WTC11 (cell line): Measurements from ENCODE around the gene PNP. TPM values are rescaled to one million over a fixed set of nuclear protein-coding genes. Genes with fewer than 3 reads are reported as not detected.

Experiments
- ARID4B ChIP-seq: sonication (generic); formaldehyde crosslinking; IDR thresholded peaks from 2 replicates; pipeline ENCODE4 v1.8.0; 2023; ENCODE audit warnings: missing genetic modification reagents, mild to moderate bottlenecking, borderline replicate concordance
- ATF1 ChIP-seq: sonication (generic); formaldehyde crosslinking; IDR thresholded peaks from 2 replicates; pipeline ENCODE4 v1.8.1; 2023; ENCODE audit warnings: mild to moderate bottlenecking, moderate library complexity, missing genetic modification reagents
- CBFB ChIP-seq: sonication (generic); formaldehyde crosslinking; IDR thresholded peaks from 2 replicates; pipeline ENCODE4 v1.8.1; 2022; ENCODE audit warnings: mild to moderate bottlenecking, low read depth, missing genetic modification reagents
- CREB1 ChIP-seq: sonication (generic); formaldehyde crosslinking; IDR thresholded peaks from 2 replicates; pipeline ENCODE4 v1.8.0; 2023; ENCODE audit warnings: mild to moderate bottlenecking, missing genetic modification reagents
- CREM ChIP-seq: sonication (generic); formaldehyde crosslinking; IDR thresholded peaks from 2 replicates; pipeline ENCODE4 v1.8.1; 2022; ENCODE audit warnings: mild to moderate bottlenecking, missing genetic modification reagents, moderate library complexity
- CTCF ChIP-seq: fragments of 200-600 bp; IDR thresholded peaks from 2 replicates; pipeline ENCODE4 v1.8.0; 2022; ENCODE audit warnings: antibody characterized with exemption
- ELF4 ChIP-seq: sonication (generic); formaldehyde crosslinking; IDR thresholded peaks from 2 replicates; pipeline ENCODE4 v1.8.1; 2022; ENCODE audit warnings: low read depth, mild to moderate bottlenecking, moderate library complexity, missing genetic modification reagents
- FOXK1 ChIP-seq: sonication (generic); formaldehyde crosslinking; IDR thresholded peaks from 2 replicates; pipeline ENCODE4 v1.8.0; 2022; ENCODE audit warnings: mild to moderate bottlenecking, moderate library complexity, missing genetic modification reagents
- GABPB1 ChIP-seq: sonication (generic); formaldehyde crosslinking; IDR thresholded peaks from 2 replicates; pipeline ENCODE4 v1.8.1; 2023; ENCODE audit warnings: mild to moderate bottlenecking, missing genetic modification reagents
- GRHL2 ChIP-seq: fragments of 250-450 bp; sonication (Bioruptor Pico); IDR thresholded peaks from 2 replicates; pipeline ENCODE4 v1.8.0; 2022; ENCODE audit warnings: mild to moderate bottlenecking, moderate library complexity; ENCODE audit not compliant: insufficient replicate concordance, severe bottlenecking
- HMGA2 ChIP-seq: fragments of 250-450 bp; sonication (Bioruptor Pico); IDR thresholded peaks from 2 replicates; pipeline ENCODE4 v1.4.0; 2021; ENCODE audit warnings: mild to moderate bottlenecking, moderate library complexity
- MXD4 ChIP-seq: fragments of 250-450 bp; sonication (Bioruptor Pico); IDR thresholded peaks from 2 replicates; pipeline ENCODE4 v1.8.0; 2021; ENCODE audit warnings: mild to moderate bottlenecking, moderate library complexity, borderline replicate concordance
- NFATC4 ChIP-seq: fragments of 250-450 bp; sonication (Bioruptor Pico); IDR thresholded peaks from 2 replicates; pipeline ENCODE4 v1.9.0; 2021; ENCODE audit warnings: mild to moderate bottlenecking
- NFE2L1 ChIP-seq: sonication (generic); formaldehyde crosslinking; IDR thresholded peaks from 2 replicates; pipeline ENCODE4 v1.8.1; 2023; ENCODE audit warnings: missing genetic modification reagents
- NR2C2 ChIP-seq: sonication (generic); formaldehyde crosslinking; IDR thresholded peaks from 2 replicates; pipeline ENCODE4 v1.8.0; 2022; ENCODE audit warnings: mild to moderate bottlenecking, missing genetic modification reagents
- SP1 ChIP-seq: sonication (generic); formaldehyde crosslinking; conservative IDR thresholded peaks from 2 replicates; pipeline ENCODE4 v1.8.1; 2022; ENCODE audit warnings: missing genetic modification reagents
- TEAD1 ChIP-seq: sonication (generic); formaldehyde crosslinking; IDR thresholded peaks from 2 replicates; pipeline ENCODE4 v1.8.0; 2022; ENCODE audit warnings: mild to moderate bottlenecking, missing genetic modification reagents
- TP53 ChIP-seq: sonication (generic); formaldehyde crosslinking; IDR thresholded peaks from 2 replicates; pipeline ENCODE4 v1.8.1; 2023; ENCODE audit warnings: mild to moderate bottlenecking, missing genetic modification reagents
- ZMAT4 ChIP-seq: fragments of 250-450 bp; sonication (Bioruptor Pico); IDR thresholded peaks from 2 replicates; pipeline ENCODE4 v1.9.0; 2021; ENCODE audit warnings: mild to moderate bottlenecking
- ZNF121 ChIP-seq: sonication (generic); formaldehyde crosslinking; IDR thresholded peaks from 2 replicates; pipeline ENCODE4 v1.8.0; 2023; ENCODE audit warnings: missing genetic modification reagents
- ZNF138 ChIP-seq: sonication (generic); formaldehyde crosslinking; conservative IDR thresholded peaks from 2 replicates; pipeline ENCODE4 v1.8.1; 2022; ENCODE audit warnings: mild to moderate bottlenecking, moderate library complexity, missing genetic modification reagents
- ZNF416 ChIP-seq: fragments of 250-450 bp; sonication (Bioruptor Pico); IDR thresholded peaks from 2 replicates; pipeline ENCODE4 v1.9.0; 2021; ENCODE audit warnings: mild to moderate bottlenecking, inconsistent platforms
- ZNF425 ChIP-seq: fragments of 250-450 bp; sonication (Bioruptor Pico); conservative IDR thresholded peaks from 2 replicates; pipeline ENCODE4 v1.9.0; 2021; ENCODE audit warnings: mild to moderate bottlenecking
- ZNF671 ChIP-seq: fragments of 250-450 bp; sonication (Bioruptor Pico); IDR thresholded peaks from 2 replicates; pipeline ENCODE4 v1.8.0; 2021; ENCODE audit warnings: mild to moderate bottlenecking
- total RNA-seq: library from RNA; stranded (reverse); gene quantifications from 3 replicates; pipeline ENCODE4 v1.2.3, GENCODE V29; 2021
- TF ChIP-seq, protein P1 (sequence below): sonication (generic); formaldehyde crosslinking; IDR thresholded peaks from 2 replicates; pipeline ENCODE4 v1.8.1; 2023; ENCODE audit warnings: mild to moderate bottlenecking, missing genetic modification reagents, borderline replicate concordance
- TF ChIP-seq, protein P2 (sequence below): fragments of 250-450 bp; sonication (Bioruptor Pico); IDR thresholded peaks from 2 replicates; pipeline ENCODE4 v1.9.0; 2021; ENCODE audit warnings: moderate library complexity, mild to moderate bottlenecking, inconsistent platforms, borderline replicate concordance

Gene PNP
- total RNA-seq, 1 experiment from 2014 or later = 95.8 TPM

DNA sequence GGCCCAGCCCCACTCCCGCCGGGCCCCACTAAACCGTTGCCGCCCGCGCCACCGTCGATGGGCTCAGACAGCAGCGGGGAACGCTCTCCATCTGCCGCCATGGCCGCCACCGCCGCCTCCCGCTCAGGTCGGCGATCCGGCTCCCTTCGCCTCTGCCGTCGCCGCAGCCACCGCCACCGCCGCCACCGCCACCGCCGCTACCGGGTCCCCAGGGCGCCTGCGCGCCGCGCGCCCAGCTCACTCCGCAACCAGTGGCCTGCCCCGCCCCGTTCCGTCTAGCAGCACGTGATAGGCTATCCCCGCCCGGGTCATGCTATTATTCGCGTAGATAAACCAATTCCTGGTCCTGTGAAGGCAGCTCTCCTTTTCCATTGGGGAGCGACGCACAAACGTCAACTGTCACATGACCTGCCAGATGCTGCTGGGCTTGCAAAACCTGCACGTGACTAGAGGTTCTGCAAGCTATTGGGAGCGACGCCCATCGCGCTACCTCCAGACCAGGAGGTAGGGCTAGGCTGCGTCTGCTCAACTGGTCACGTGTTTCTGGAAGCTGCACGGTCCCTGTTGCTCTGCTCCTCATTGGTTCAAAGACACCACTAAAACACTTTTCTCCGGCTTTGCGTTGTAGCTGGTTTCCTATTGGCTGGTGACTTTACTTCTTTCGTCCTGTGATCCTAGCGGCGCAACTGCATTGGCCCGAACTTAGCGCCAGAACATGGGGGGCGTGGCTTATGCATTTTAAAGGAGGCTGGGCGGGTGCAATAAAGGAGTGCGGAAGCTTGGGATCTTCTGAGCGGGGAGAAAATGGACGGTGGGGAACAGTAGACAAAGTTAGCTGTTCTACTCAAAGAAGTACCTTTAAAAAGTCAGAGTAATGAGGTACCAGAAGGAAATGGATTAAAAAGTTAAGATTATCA, 7.7 kb upstream of the PNP start, which contains the start of gene PIP4P1 (continued):
- TF ChIP-seq CREM (CRISPR knock-in tag) (peak; percentile 63; the same call in 1 of the 2 replicates), ZMAT4 (CRISPR knock-in tag) (no peak), GRHL2 (CRISPR knock-in tag) (no peak), FOXK1 (CRISPR knock-in tag) (peak; percentile 92), ZNF121 (no peak; the same call in 1 of the 2 replicates), ZNF416 (CRISPR knock-in tag) (no peak), TP53 (CRISPR knock-in tag) (peak; percentile 67; the same call in 1 of the 2 replicates), ZNF671 (CRISPR knock-in tag) (no peak), HMGA2 (peak; percentile 29; the same call in 1 of the 2 replicates), GABPB1 (CRISPR knock-in tag) (peak; percentile 80), SP1 (CRISPR knock-in tag) (peak; percentile 89), ZNF425 (no peak), ATF1 (no peak), CREB1 (CRISPR knock-in tag) (no peak), ZNF138 (CRISPR knock-in tag) (no peak), TEAD1 (CRISPR knock-in tag) (peak; percentile 88), CBFB (CRISPR knock-in tag) (no peak), NFE2L1 (CRISPR knock-in tag) (peak; percentile 67; the same call in 1 of the 2 replicates), ELF4 (CRISPR knock-in tag) (no peak), MXD4 (no peak), NR2C2 (CRISPR knock-in tag) (no peak), CTCF (no peak), ARID4B (CRISPR knock-in tag) (peak; percentile 39; the same call in 1 of the 2 replicates), NFATC4 (CRISPR knock-in tag) (no peak)
- TF ChIP-seq, protein P1, sequence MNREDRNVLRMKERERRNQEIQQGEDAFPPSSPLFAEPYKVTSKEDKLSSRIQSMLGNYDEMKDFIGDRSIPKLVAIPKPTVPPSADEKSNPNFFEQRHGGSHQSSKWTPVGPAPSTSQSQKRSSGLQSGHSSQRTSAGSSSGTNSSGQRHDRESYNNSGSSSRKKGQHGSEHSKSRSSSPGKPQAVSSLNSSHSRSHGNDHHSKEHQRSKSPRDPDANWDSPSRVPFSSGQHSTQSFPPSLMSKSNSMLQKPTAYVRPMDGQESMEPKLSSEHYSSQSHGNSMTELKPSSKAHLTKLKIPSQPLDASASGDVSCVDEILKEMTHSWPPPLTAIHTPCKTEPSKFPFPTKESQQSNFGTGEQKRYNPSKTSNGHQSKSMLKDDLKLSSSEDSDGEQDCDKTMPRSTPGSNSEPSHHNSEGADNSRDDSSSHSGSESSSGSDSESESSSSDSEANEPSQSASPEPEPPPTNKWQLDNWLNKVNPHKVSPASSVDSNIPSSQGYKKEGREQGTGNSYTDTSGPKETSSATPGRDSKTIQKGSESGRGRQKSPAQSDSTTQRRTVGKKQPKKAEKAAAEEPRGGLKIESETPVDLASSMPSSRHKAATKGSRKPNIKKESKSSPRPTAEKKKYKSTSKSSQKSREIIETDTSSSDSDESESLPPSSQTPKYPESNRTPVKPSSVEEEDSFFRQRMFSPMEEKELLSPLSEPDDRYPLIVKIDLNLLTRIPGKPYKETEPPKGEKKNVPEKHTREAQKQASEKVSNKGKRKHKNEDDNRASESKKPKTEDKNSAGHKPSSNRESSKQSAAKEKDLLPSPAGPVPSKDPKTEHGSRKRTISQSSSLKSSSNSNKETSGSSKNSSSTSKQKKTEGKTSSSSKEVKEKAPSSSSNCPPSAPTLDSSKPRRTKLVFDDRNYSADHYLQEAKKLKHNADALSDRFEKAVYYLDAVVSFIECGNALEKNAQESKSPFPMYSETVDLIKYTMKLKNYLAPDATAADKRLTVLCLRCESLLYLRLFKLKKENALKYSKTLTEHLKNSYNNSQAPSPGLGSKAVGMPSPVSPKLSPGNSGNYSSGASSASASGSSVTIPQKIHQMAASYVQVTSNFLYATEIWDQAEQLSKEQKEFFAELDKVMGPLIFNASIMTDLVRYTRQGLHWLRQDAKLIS (CRISPR knock-in tag) = no peak
- TF ChIP-seq, protein P2, sequence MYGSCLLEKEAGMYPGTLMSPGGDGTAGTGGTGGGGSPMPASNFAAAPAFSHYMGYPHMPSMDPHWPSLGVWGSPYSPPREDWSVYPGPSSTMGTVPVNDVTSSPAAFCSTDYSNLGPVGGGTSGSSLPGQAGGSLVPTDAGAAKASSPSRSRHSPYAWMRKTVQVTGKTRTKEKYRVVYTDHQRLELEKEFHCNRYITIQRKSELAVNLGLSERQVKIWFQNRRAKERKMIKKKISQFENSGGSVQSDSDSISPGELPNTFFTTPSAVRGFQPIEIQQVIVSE = no peak
